CD1c-positive myeloid dendritic cell (primary cell): ENCODE results near the gene RAB14.
"Not testable (repeated sequence)": the region's sequence is repeated elsewhere in the genome, so short reads cannot be mapped to it uniquely, and the experiment has no call there.

ENCODE experiments used
- DNase-seq: peaks from one replicate; pipeline ENCODE4 v3.0.0-alpha.2; 2016; ENCODE audit errors: extremely low spot score

Gene RAB14

DNA sequence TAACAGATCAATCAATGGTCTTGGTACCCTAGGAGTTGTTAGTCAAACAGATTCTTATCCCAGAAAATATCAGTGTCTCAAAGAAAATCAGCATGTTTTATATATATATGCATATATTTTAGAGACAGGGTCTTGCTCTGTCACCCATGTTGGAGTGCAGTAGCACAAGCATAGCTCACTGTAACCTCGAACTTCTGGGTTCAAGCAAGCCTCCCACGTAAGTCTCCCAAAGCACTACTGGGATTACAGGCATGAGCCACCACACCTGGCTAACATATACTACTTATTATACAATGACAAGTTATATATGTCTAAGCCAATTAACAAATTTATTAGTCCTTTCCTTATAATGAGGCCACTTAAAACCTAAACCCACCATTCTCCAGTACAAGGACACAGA lies 10.4 kb downstream of the RAB14 start:
- DNase-seq: no peak

DNA sequence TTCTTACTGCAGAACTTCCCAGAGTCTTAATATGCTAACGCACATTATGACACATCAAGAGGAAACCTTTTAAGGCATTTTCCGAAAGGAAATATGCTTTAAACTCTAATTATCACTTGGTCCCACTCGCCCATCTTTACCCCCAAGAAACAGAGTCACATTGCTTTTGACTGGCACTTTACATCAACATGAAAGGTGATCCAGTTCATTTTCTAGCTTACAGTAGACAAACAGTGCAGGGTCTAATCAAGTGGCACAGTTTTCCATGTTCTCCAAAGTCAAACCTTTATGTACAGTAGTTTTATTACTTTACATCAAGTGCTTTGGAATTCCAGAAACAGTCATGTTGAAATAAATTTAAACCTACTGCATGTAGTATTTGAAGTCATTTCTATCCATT lies 12.0 kb downstream of the RAB14 start:
- no peak for DNase-seq

DNA sequence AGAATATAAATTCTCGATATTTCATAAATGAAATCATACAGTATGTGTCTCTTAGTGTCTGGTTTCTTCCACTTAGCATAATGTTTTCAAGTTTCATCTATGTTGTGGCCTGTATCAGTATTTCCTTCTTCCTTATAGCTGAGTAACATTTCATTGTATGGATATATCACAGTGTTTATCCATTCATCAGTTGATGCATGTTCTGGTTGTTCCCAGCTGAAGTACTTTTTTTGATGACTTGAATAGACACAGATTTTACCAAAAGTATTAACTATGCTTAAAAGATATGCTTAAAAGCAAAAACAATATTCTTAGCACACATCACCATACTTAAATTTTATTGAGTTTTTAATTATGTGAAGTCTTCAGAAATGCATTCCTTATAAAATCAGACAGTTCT lies 12.7 kb downstream of the RAB14 start:
- no peak for DNase-seq

DNA sequence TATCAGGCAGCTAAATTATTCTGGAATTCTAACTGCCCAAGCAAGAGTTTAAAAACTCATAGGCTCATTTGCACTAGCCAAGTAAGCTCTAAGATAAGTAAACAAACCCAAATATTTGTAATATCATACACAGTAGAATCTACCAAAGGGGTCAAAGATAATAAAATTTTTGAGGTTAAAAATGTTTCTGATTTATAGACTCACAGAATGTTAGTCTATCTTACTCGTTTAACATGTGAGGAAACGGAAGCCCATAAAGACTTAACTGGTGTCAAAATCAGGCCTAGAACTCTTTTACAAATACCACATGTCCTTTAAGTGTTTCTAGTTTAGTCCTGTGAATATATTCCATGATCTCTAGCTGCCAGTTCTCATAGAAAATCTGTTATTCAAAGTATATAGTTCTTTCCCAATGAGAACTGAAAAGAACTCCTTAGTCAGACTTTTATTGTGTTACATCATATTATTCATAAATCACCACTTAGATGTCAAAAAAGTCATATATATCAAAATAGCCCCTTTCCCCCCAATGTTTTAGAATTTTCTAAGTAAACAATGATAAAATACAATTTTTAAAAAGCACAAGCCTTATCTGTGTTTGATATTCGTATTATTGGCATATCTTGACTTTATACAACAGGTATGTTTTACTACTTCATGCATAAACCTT lies 13.9 kb downstream of the RAB14 start:
- DNase-seq: no peak

DNA sequence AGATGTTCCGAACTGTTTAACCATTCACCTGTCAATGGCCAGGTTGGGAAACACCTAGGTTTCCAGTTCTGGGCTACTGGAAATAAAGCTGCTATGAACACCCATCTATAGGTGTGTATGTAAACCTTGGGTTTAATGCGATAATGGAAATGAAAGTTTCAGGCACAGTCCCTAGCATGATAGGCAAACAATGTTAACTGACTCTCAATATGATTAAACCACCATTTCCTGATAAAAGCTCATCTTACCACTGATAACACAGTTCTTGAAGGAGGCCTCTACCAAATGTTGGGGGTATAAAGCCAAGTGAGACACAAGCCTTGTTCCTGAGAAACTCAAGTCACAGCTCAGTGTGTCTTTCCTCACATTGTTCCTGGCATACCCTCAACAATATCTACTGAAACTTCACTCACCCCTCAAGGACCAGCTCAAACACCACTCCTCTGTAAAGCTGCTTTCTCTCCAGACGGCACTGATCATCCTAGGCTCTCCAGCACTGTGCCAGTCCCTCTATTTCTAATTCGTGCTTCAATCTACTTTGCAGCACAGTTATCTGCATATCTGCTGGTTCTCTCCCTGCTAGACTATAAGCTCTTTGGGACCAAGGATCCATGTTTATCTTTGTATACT lies 15.8 kb downstream of the RAB14 start:
- no peak for DNase-seq

DNA sequence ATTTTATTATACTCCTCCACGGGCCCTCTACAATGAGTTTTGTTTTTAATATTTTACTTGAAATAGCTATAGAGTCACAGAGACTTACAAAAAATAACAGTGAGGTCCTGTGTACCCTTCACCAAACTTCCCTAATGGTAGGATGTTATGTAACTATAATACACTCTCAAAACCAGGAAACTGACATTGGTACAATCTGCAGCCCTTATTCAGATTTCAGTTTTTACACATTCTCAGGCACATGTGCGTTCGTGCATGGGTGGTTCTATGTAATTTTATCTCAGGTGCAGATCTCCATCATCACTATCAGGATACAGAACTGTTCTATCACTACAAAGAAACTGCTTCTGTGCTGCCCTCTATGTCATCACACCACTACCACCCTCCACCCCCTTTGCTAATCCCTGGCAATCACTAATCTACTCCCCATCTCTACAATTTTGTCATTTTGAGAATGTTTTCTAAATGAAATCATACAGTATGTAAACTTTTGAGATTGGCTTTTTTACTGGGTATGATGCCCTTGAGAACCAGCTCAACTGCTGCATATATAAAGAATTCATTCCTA lies 16.4 kb downstream of the RAB14 start:
- no peak for DNase-seq

DNA sequence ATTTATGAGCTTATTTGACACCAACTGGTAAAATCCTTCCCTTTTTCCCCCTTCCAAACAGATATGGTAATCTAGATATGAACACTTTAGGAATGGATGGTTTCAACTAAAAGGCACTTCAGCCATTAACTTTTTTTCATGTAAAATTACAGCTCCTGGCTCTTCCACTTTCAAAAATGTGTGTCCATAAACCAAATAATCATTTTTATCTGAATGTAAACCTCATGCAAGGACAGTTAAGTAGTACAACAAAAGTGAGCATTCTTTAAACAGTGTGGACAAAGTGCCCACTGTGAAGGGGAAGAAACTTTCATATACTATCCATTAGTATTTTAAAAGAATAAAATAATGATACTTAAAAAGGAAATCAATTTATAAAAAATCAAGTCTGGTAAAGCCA lies 17.2 kb downstream of the RAB14 start:
- DNase-seq: no peak

DNA sequence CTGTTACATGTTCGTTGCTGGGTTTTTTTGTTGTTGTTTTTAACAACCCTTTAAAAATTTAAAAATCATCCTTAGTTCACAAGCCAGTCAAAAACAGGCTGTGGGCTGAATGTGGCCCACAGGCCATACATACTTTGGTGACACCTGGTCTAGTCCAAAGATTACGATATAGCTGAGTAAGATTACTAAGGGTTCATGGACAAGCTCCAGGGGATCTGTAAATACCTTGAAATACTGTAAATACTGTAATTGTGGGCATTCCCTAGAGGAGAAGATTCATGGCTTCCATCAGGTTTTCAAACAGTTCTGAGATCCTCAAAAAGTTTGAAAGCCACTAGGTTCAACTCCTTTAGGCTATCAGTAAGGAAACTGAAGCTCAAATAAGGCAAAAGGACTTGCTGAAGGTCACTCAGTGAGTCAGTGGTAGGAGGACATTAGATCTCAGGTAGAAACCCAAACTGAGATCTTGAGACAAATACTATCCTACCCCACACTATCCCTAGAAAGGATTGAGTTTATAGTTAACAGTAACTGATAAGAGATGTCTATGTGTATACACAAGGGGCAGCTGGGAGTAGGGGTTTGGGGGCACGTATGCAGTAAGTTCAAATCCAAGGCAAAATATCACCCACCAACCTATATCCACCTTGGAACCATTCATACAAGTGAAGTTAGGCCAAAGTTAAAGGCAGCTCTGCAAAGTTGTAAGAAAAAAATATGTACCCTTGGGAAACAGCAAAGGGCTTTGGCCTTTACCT lies 17.8 kb downstream of the RAB14 start:
- no peak for DNase-seq

DNA sequence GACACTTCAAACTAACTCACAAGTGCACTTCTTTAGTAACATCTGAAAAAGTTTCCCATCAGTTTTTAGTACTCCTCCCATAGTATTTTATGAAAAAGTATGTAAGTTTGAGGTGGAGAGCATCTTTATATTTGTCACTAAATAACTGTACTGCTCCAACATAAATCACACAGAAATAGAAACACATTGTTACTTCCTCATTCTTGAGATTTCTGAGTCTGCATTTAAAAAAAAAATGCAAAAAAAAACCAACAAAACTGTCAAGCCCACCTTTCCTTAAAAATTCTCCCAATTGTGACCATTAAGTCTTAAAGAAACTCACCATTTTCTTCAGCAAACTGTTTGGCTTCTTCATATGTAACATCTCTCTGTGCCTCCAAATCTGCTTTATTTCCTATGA lies 18.7 kb downstream of the RAB14 start:
- peak; percentile 19 for DNase-seq

DNA sequence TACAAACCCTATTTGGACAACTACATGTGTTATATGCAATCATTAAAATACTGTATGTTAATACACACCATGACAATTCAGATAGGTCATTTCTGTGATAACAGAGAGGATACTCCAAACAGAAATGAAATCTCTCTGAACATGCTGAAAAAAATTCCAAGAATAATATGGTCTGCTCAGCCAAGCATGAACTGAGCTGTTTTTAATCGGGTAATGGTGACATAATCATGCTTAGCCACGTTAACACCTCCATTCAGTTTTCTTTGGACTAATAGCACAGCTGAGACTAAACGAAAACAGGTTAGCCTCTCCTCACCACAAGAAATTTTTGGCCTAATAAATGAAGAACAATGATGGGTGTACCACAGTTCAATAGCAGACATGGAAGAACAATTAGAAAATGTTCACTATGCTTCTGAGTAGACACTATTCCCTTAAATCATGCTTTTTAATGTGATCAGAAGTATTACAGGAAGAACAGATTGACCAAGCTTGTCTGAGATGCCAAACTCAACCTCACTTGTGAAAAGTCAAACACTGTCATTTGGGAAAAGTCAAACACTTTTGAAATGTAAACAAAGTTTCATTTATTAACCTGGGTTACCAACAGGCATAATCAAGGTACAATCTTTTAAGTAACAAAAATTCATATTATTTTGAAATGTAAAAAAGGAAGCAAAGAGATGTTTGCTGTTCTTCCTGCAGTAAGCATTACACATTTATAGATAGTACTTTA lies 19.4 kb downstream of the RAB14 start:
- no peak for DNase-seq

DNA sequence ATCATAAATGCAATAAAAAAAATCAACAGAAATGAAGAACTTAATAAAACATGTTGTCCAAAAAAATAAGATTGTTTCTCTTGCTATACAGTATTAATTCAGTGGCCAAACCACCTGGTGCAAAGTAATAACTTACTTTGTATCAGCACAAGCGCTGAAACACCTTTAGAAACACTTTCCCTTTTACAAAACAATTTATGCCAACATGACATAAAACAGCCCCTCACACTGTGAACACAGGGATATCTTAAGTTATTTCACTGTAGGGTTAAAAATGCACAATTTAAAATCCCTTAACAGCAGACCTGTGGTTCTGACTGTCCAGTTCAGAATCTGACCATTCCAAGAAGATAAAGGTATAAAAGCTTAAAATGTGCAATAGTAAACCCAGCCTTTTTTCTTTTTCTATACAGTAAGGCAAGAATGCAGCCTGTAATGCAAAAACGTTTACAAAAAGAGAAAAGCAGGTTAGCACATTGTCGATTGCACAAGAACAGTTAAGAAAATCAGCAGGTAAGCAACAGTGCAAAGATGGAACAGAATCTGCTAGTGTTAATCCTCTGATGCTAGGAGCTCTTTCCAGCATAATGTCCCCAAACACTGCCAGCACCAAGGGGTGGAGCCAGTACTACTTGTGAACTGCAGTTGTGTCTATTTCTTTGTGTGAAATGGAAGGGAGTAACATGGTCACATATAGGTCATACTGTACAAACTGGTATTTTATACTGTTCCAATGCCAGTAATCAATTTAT lies 21.6 kb downstream of the RAB14 start:
- DNase-seq: no peak

DNA sequence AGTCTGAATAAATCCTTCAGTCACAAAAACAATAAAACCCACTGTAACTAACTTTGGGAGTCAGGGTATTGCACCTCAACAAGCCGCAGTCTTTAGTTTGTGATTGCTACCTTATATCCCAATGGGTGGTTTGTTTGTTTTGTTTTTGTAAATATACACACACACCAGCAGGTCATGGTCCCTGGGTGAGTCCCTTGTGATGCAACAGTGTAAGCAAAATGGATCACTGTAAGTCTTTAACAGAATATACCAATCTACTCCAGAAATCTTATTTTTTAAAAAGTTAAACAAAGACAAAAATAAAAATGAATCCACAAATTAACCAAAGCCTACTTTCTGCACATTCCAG lies 22.3 kb downstream of the RAB14 start:
- not testable (repeated sequence) for DNase-seq

DNA sequence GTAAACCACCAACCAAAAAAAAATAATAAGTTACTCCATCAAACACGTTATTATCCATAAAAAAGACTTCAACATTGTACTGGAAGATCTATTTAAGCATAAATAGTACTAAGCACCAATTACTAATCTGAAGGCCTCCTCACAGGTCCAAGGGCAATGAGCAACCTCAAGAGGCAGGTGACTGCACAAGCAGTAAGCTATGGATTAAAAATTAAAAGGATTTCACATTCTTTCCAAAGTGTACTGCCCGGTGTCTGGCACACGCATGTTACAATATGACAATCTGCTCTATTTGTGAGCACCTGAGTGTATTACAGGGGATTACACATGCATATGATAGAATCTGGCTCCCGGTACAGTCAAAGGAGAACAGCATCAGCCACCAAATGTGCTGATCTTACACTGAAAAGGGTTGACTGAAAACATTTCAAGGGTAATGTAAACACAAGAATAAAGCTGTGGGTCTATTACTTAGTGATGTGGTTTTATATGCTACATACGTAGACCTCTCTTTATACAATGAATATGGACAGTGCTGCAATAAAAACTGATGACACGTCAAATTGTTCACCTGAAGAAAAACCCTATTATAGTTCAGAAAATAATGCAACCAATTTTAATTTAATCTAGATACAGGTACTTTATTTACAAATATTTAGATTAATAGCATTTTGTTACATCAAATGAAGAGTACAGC lies 22.8 kb downstream of the RAB14 start:
- no peak for DNase-seq

DNA sequence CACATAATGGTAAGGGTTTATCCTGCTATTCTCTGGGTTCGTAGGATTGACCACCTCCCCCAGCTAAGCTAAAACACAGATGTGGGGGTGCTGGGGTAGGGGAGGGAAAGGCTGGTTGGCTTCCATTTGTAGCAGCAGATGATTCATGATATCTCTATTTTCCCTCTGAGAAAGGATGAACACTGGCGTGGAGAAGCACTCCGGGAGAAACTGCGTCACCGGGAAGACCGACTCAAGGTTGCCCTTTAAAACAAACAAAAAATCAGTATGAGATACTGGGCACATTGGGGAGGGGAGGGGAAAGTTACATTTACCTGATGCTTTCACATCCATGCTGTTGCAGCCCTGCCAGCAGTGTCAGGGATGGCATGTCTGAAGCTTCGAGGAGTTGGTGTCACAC lies 28.2 kb downstream of the RAB14 start:
- no peak for DNase-seq

DNA sequence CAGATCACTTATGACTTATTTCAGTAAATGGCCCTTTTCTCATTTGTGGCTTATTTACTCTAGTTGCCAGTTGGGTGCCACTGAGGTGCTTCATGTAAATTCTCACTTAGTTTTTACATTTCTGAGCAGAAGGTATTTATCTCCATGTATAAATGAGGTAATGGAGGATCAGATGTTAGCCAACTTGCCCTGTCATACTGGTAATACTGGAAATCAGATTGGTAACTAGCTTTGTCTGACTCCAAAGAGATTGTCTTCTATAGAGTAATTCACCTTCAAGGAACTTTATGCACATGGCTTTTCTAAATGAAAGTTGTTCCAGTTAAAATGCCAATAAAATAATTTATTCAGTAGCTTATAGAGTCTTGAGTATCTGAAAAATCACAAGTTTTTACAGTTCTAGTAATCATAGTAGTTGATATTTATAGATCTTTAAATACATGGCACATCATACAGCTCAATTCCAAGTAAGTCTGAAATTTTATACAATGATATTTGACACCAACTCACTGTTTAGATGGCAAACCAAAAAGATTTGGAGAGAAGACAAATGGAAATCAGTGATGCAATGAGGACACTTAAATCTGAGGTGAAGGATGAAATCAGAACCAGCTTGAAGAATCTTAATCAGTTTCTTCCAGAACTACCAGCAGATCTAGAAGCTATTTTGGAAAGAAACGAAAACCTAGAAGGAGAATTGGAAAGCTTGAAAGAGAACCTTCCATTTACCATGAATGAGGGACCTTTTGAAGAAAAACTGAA lies 28.8 kb downstream of the RAB14 start:
- DNase-seq: no peak

DNA sequence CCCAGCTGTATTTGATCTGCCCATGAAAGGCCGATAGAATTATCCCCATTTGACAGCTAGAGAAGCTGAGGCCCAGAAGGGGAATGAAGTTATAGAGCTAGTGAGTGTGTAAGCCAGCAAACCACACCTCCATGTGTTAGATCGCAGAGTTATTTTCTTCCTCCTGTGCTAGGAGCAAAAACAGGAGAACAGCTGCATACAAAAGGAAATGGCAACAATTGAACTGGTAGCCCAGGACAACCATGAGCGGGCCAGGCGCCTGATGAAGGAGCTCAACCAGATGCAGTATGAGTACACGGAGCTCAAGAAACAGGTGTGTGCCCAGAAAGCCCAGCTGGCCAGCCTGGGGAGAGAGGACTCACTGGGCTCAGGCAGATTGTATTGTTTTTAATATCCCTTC lies 30.4 kb downstream of the RAB14 start:
- no peak for DNase-seq

DNA sequence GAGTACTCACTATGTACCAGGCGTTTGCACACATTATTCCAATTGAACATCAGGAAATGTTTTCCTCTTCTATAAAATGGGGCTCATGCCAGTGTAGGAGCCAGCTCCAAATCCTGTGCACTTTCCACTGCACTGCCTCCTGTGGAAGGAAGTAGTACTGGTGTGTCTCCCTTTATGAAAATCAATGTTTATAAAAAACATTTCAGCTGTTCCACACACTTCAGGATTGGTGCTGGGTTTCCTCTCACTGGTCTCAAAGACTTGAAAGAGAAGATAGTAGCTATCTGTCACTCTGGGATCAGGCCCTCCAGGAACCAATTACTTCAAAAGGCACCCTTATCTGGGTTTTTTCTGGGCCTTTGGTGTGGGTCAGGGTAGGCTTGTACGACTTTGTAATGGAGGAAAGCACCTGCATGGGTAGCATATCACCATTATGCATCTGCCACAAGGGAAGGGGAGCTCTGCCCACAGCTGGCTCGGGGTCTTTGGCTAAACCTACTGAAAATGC lies 32.5 kb downstream of the RAB14 start:
- DNase-seq: no peak

DNA sequence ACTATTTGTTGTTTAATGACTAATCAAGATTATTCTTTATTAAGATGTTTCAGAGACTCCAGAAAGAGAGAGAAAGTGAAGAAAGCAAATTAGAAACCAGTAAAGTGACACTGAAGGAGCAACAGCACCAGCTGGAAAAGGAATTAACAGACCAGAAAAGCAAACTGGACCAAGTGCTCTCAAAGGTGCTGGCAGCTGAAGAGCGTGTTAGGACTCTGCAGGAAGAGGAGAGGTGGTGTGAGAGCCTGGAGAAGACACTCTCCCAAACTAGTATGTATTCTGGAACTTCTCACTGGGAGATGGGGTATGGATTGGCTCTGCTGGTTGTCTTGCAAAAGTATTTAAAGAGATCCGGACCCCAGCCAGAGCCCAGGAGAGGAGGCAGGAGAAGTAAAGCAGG lies 33.6 kb downstream of the RAB14 start:
- no peak for DNase-seq

DNA sequence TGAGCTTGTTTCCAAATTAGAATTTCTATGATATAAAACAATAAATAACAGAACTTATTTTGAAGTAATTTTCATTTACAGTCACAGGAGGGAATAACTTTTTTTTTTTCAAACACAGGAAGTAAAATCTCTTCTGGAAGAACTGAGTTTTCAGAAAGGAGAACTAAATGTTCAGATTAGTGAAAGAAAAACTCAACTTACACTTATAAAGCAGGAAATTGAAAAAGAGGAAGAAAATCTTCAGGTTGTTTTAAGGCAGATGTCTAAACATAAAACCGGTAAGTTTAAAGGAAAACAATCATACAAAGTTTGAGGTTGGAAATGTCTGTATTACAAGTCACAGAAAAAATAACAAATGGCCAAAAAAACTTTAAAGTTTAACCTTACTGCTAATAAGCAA lies 41.6 kb downstream of the RAB14 start:
- DNase-seq: peak; percentile 74

DNA sequence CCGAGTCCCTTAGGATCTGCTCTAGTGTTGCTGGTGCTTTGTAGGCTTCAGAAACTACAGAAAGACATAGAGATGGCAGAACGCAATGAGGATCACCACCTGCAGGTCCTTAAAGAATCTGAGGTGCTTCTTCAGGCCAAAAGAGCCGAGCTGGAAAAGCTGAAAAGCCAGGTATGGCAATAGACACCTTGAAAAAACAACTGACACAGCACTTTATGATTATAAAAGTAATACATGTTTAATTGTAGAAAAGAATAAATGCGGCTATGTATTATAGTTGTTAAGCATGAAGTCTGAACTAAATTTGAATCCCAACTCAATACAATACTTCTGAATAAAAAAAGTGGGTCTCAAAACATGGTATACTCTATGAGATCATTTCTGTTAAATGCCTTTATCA lies 43.7 kb downstream of the RAB14 start:
- no peak for DNase-seq
